ENCODE results near the gene NT5DC3. TPM values are rescaled to one million over a fixed set of nuclear protein-coding genes. Genes with fewer than 3 reads are reported as not detected.

Gene NT5DC3
- polyA plus RNA-seq, 3 donors, result 0.27 to 4.8 (median 0.93) TPM

- H3K79me2 ChIP-seq (ENCODE audit: insufficient read depth, low read length), result peaks cover 18% of the 10 kb centered on the region
- H3K4me3 Mint-ChIP-seq, result no peak overlapping the region
- H3K9me3 Mint-ChIP-seq, result peaks cover 2 to 9% (median 7%) of the 10 kb centered on the region in 7 donors
Measured at GRCh38 chr12:103819892-103820291, 21.1 kb downstream of the NT5DC3 start.

GRCh38 chr12:103819312-103819711 is 21.7 kb downstream of the NT5DC3 start:
- H3K79me2 ChIP-seq (ENCODE audit: insufficient read depth, low read length), result peaks cover 13% of the 10 kb centered on the region

More at GRCh38 chr12:103819892-103820291, 21.1 kb downstream of the NT5DC3 start:
- Mint-ChIP-seq H3K4me1 (peaks cover 4% of the 10 kb centered on the region), H3K36me3 (peaks cover 4 to 8% of the 10 kb centered on the region in 2 donors), H3K27me3 (ENCODE audit: low read depth in 3 of 3) (no peaks in the 10 kb centered on the region), H3K27ac (no peak overlapping the region)
- no peak overlapping the region for H2AFZ ChIP-seq (ENCODE audit: insufficient read depth, low read depth, low read length, poor library complexity, severe bottlenecking)
- H3K36me3 ChIP-seq (replicated peaks in 1 of 2; ENCODE audit: control insufficient read depth in 1 of 2, insufficient read depth in 2 of 2, low read length in 2 of 2), result no peaks in the 10 kb centered on the region
- TF ChIP-seq CTCF (IDR thresholded peaks at IDR 0.05), result no peak
- H3K9ac ChIP-seq (ENCODE audit: insufficient read depth, low read length, poor library complexity, severe bottlenecking), result no peak overlapping the region
- H3K4me1 ChIP-seq (ENCODE audit: control insufficient read depth in 1 of 2, insufficient read depth in 2 of 2, low read length in 2 of 2), result peaks cover 0 to 2% of the 10 kb centered on the region in 2 donors
- H4K20me1 ChIP-seq (ENCODE audit: insufficient read depth, low read length), result no peaks in the 10 kb centered on the region
- intact Hi-C loops (cut with micrococcal nuclease), result no loop called here
- no peak overlapping the region for H3K27ac ChIP-seq (ENCODE audit: low read depth in 1 of 2, low read length in 2 of 2)
- DNase-seq, result no peak
- H3K4me2 ChIP-seq (replicated peaks; ENCODE audit: extremely low read depth, low read length, poor library complexity, severe bottlenecking), result no peak overlapping the region
- peaks cover 7 to 8% of the 10 kb centered on the region in 2 donors for H3K9me3 ChIP-seq (replicated peaks in 1 of 2; ENCODE audit: control insufficient read depth in 1 of 2, insufficient read depth in 1 of 2, low read length in 2 of 2)
- H3K27me3 ChIP-seq (ENCODE audit: control insufficient read depth in 2 of 2, insufficient read depth in 2 of 2, low read length in 2 of 2), result no peaks in the 10 kb centered on the region
- WGBS (ENCODE audit: insufficient coverage), result no CpG with 5 or more reads among the region's 2 CpGs
- no peak overlapping the region for H3K4me3 ChIP-seq (replicated peaks in 1 of 3; ENCODE audit: low read depth in 2 of 3, low read length in 3 of 3)

More at GRCh38 chr12:103819312-103819711, 21.7 kb downstream of the NT5DC3 start:
- no peak overlapping the region for H3K27ac Mint-ChIP-seq
- intact Hi-C loops (cut with micrococcal nuclease), result no loop called here
- no peak for DNase-seq
- peaks cover 2 to 9% (median 7%) of the 10 kb centered on the region in 7 donors for H3K9me3 Mint-ChIP-seq
- no peak overlapping the region for H3K4me2 ChIP-seq (replicated peaks; ENCODE audit: extremely low read depth, low read length, poor library complexity, severe bottlenecking)
- no peak overlapping the region for H3K4me3 Mint-ChIP-seq
- no peaks in the 10 kb centered on the region for H3K4me1 ChIP-seq (ENCODE audit: control insufficient read depth in 1 of 2, insufficient read depth in 2 of 2, low read length in 2 of 2)
- no peak overlapping the region for H3K9ac ChIP-seq (ENCODE audit: insufficient read depth, low read length, poor library complexity, severe bottlenecking)
- H4K20me1 ChIP-seq (ENCODE audit: insufficient read depth, low read length), result no peaks in the 10 kb centered on the region
- peaks cover under 1% of the 10 kb centered on the region for H3K4me1 Mint-ChIP-seq
- H3K36me3 Mint-ChIP-seq, result peaks cover 8 to 12% of the 10 kb centered on the region in 2 donors
- peaks cover 7 to 8% of the 10 kb centered on the region in 2 donors for H3K9me3 ChIP-seq (replicated peaks in 1 of 2; ENCODE audit: control insufficient read depth in 1 of 2, insufficient read depth in 1 of 2, low read length in 2 of 2)
- WGBS (ENCODE audit: insufficient coverage), result no CpG with 5 or more reads among the region's 2 CpGs
- H3K4me3 ChIP-seq (replicated peaks in 1 of 3; ENCODE audit: low read depth in 2 of 3, low read length in 3 of 3), result no peak overlapping the region
- H3K27me3 Mint-ChIP-seq (ENCODE audit: low read depth in 3 of 3), result no peaks in the 10 kb centered on the region
- H2AFZ ChIP-seq (ENCODE audit: insufficient read depth, low read depth, low read length, poor library complexity, severe bottlenecking), result no peak overlapping the region
- TF ChIP-seq CTCF (IDR thresholded peaks at IDR 0.05), result no peak
- H3K27me3 ChIP-seq (ENCODE audit: control insufficient read depth in 2 of 2, insufficient read depth in 2 of 2, low read length in 2 of 2), result no peaks in the 10 kb centered on the region
- H3K36me3 ChIP-seq (replicated peaks in 1 of 2; ENCODE audit: control insufficient read depth in 1 of 2, insufficient read depth in 2 of 2, low read length in 2 of 2), result no peaks in the 10 kb centered on the region
- H3K27ac ChIP-seq (ENCODE audit: low read depth in 1 of 2, low read length in 2 of 2), result no peak overlapping the region
